ENCODE data around the gene MRPS9. TPM values are rescaled to one million over a fixed set of nuclear protein-coding genes. Genes with fewer than 3 reads are reported as not detected.

The MRPS9 gene
- total RNA-seq, 1 donor from 2014 or later = 34.7 TPM

GRCh38 chr2:105099153-105099552 lies 61.3 kb downstream of the MRPS9 start:
- no peak for TF ChIP-seq CTCF (IDR thresholded peaks at IDR 0.05; ENCODE audit: insufficient read depth, low read length, poor library complexity, severe bottlenecking)
- no peak for DNase-seq (ENCODE audit: low read depth)
- H3K4me3 ChIP-seq (ENCODE audit: low read depth, low read length) = no peak overlapping the region
- no peaks in the 10 kb centered on the region for H3K27me3 ChIP-seq (ENCODE audit: control insufficient read depth, insufficient read depth, low read length)
- peaks cover 1% of the 10 kb centered on the region for H3K36me3 ChIP-seq (ENCODE audit: control insufficient read depth, insufficient read depth, low read length)

DNA sequence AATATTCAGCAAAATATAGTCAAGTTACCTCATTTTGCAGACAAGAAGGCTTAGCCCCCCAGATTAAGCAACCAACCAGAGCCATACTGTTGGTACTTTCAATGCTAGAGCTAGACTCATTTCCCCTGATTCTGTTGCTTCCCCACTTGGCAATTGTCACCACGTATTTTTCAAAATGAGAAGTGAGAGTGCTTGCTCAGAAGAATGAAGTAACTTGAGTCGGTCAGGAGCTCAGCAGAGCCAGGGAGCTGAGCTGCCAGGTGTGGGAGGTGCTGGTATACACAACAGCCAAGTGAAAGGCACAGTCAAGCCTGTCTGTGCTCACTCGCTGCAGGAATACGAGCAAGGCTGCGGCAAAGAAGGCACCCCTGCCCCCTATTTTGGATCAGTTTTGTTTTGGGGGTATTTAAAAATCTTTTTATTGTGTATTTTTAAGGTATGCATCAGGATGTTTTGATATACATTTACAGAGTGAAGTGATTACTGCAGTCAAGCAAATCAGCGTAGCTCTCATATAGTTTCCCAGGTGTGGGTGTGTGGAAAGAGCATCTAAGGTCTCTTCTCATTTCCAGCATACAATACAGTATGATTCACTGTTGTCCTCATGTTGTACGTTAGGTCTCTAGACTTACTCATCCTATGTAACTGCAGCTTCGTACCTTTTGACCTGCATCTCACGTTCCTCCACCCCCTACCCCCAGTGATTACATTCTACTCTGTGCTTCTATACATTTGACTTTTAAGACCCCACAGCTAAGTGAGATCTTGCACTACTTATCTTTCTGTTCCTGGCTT lies 62.4 kb downstream of the MRPS9 start:
- H3K36me3 ChIP-seq (ENCODE audit: control insufficient read depth, insufficient read depth, low read length) = peaks cover 1% of the 10 kb centered on the region
- no peak overlapping the region for H3K4me3 ChIP-seq (ENCODE audit: low read depth, low read length)
- H3K27me3 ChIP-seq (ENCODE audit: control insufficient read depth, insufficient read depth, low read length) = no peaks in the 10 kb centered on the region
- DNase-seq (ENCODE audit: low read depth) = no peak
- TF ChIP-seq CTCF (IDR thresholded peaks at IDR 0.05; ENCODE audit: insufficient read depth, low read length, poor library complexity, severe bottlenecking) = no peak

DNA sequence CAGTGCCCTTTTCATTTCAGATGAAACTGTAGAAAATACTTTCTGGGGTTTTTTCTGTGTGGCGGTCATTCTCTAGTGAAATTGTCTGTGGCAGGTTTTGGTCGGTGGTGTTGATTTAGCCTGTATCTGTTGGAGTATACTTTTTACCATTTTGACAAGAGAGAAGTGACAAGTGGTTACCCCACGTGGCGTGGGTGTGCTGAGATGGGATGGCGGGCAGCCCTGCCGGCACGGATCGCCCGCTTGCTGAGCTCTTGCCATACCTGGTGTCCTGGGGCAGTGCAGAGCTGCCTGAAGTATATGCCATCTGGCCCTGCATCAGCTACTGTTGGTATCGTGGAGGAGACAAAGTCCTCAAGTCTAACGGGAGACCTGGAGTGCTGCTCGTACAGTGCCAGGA lies 64.1 kb downstream of the MRPS9 start:
- peaks cover 1% of the 10 kb centered on the region for H3K36me3 ChIP-seq (ENCODE audit: control insufficient read depth, insufficient read depth, low read length)
- no peak overlapping the region for H3K4me3 ChIP-seq (ENCODE audit: low read depth, low read length)
- TF ChIP-seq CTCF (IDR thresholded peaks at IDR 0.05; ENCODE audit: insufficient read depth, low read length, poor library complexity, severe bottlenecking) = no peak
- H3K27me3 ChIP-seq (ENCODE audit: control insufficient read depth, insufficient read depth, low read length) = no peaks in the 10 kb centered on the region
- no peak for DNase-seq (ENCODE audit: low read depth)

DNA sequence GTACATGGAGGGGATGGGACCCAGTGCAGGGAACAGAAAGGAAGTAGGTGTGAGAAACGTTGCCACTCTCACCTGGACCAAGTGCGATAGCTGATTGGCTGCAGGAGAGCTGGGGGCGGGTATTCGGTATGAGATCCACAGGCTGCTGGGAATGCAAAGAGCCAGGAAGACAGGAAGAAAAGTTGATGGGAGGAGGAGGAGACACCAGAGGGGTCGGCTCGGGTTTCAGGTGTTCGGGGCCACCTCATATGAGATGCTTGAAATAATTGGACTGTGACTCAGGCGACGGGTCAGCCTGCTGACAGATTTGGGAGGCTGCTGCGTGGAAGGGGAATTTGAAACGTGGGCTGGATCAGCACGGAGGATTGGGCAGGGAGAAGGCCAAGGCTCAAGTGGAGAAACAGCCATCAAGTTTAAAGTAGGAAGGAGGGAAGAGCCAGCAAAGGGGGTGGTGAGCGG lies 65.1 kb downstream of the MRPS9 start:
- H3K4me3 ChIP-seq (ENCODE audit: low read depth, low read length) = no peak overlapping the region
- peaks cover 1% of the 10 kb centered on the region for H3K36me3 ChIP-seq (ENCODE audit: control insufficient read depth, insufficient read depth, low read length)
- TF ChIP-seq CTCF (IDR thresholded peaks at IDR 0.05; ENCODE audit: insufficient read depth, low read length, poor library complexity, severe bottlenecking) = no peak
- no peaks in the 10 kb centered on the region for H3K27me3 ChIP-seq (ENCODE audit: control insufficient read depth, insufficient read depth, low read length)
- DNase-seq (ENCODE audit: low read depth) = peak; percentile 79

GRCh38 chr2:105103481-105103880 lies 65.6 kb downstream of the MRPS9 start:
- no peak for TF ChIP-seq CTCF (IDR thresholded peaks at IDR 0.05; ENCODE audit: insufficient read depth, low read length, poor library complexity, severe bottlenecking)
- Histone ChIP-seq H3K4me3 (ENCODE audit: low read depth, low read length) (no peak overlapping the region), H3K27me3 (ENCODE audit: control insufficient read depth, insufficient read depth, low read length) (no peaks in the 10 kb centered on the region), H3K36me3 (ENCODE audit: control insufficient read depth, insufficient read depth, low read length) (peaks cover 1% of the 10 kb centered on the region)
- DNase-seq (ENCODE audit: low read depth) = no peak

Data from kidney epithelial cell (primary cell).